NCI-H460 (cell line): ENCODE results near the gene PROZ. TPM values are rescaled to one million over a fixed set of nuclear protein-coding genes. Genes with fewer than 3 reads are reported as not detected.

ENCODE experiments used
- DNase-seq: peaks from one replicate; pipeline ENCODE4 v3.0.0-alpha.2; 2016; ENCODE audit warnings: low read depth; ENCODE audit errors: extremely low read depth
- total RNA-seq: library from RNA; depleted of rRNA; stranded (reverse); fragments of >200 nt; shearing (Covaris generic); gene quantifications from 2 replicates; pipeline ENCODE4 v1.2.3, GENCODE V29; 2014

The PROZ gene
- total RNA-seq, 1 experiment from 2014 or later: not detected

DNA sequence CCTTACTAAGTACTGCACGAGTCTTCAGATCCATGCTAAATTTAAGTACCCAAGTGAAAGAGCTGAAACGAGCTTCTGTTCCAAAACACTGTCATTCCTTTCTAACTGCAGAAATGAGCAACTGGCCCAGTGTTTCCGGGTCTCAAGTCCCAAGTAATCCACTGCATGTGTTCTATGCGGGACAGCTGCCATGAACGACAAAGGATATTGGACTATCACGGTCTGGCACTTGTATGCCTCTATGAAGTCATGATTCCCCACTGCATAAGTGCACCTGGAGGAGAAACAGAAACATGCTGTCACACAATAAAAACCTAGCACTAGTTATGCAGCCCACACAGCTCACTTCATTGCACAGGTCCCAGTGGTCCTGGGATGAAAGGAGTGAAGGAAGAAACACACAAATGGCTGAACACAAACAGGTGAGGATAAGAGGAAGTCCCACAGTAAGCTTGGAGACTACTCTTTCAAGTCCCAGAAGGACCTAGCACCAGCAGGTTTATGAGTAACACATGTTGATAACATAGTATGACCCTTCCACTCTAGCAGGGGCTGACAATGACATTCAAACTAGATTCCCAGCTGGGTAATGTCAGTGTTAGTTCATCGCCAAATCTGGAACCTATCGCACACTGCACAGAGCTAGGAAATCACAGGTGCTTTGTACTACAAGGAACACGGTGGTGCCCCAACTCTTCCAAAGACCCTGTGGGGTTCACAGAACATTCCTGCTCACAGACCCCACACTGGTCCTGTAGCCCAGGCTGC is 38.7 kb downstream of the PROZ start:
- no peak for DNase-seq

GRCh38 chr13:113201815-113202214 is 43.4 kb downstream of the PROZ start:
- no peak for DNase-seq

DNA sequence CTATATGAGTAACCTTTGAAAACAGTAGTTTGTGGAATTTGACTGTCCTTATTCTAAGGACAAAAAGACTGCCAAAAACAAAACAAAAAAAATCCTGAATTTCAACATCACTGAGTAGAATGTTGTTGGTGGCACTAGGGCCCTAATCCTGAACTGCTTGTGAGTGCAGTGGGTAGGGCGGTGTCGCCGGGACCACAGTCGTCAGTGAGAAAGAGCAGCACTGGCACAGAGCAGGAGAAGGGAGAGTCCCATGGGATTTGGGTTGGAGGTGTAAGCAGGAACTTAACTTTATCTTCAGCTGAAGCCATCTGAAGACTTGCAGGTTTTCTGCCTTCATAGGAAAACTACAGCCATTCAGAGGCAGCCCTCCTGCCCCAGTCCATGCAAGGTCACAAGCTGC is 44.5 kb downstream of the PROZ start:
- DNase-seq: no peak

- DNase-seq: no peak
These were observed 45.3 kb downstream of the PROZ start for GRCh38 chr13:113203507-113204377.

- no peak for DNase-seq
These were observed 45.9 kb downstream of the PROZ start for GRCh38 chr13:113204378-113204734.

DNA sequence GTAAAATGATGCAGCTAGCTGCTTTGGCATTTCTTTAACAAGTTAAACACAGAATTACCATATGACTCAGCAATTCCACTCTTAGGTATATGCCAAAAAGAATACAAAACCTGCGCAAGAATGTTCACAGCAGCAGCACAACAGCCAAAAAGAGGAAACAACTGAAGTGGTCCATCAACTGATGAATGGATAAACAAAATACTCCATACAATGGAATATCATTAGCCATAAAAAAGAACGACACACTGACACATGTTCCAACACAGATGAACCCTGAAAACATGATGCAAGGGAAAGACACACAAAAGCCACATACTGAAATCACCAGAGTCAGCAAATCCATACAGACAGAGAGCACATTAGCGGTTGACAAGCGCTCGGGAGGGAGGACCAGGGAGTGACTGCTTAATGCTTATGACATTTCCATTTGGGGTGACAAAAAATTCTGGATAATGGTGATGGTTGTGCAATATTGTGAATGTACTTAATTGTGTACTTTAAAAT is 47.0 kb downstream of the PROZ start:
- DNase-seq: no peak

- no peak for DNase-seq
These were observed 49.0 kb downstream of the PROZ start for GRCh38 chr13:113207460-113207859.

DNA sequence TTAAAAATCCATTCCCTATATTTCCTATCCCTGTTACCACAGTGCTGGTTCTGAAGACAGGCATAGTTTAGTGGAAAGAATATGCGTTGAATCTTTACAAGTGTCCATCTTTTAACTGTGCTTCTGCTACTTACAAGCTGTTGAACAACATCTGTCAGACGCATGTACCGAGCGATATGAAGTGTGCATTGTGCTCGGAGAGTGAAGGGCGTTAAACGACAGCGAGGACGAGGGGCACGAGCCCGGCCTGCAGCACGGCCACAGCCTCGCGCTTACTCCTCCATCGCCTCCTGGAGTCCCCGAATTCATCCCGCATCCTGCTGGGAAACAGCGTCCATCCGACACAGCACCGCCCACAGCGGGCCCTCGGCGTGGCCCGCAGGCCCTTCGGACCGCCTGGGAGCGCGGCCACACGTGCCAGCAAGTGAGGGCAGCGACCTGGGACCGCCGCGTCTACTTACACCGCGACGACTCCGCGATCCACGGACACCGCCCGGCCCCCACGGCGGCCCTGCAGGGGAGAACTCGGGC is 49.5 kb downstream of the PROZ start:
- no peak for DNase-seq

GRCh38 chr13:113208421-113209335 is 50.2 kb downstream of the PROZ start, which contains the start of gene PCID2:
Gene PCID2 (minus strand): TSS chr13:113208669. CDS start chr13:113208634, 35 bp downstream.
- DNase-seq: peak; percentile 78

DNA sequence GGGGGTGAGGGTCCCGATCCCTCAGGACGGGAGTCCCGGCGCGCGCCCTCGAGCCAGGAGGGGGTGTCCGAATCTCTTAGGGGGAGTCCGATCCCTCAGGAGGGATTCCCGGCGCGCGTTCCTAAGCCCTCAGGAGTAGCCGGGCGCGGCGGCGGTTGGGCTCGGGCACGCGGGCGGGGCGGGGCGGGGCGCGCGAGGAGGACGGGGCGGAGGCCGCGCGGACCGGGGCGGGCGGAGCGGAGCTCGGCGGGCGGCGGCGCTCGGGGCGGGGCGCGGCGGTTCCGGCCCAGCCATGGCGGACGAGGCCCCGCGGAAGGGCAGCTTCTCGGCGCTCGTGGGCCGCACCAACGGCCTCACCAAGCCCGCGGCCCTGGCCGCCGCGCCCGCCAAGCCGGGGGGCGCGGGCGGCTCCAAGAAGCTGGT is 50.9 kb downstream of the PROZ start, which contains the start of gene CUL4A:
TSS of gene CUL4A (plus strand) at position 278 of the 423 bp plus-strand sequence. CDS start at position 293, 15 bp downstream.
- peak; percentile 70 for DNase-seq

DNA sequence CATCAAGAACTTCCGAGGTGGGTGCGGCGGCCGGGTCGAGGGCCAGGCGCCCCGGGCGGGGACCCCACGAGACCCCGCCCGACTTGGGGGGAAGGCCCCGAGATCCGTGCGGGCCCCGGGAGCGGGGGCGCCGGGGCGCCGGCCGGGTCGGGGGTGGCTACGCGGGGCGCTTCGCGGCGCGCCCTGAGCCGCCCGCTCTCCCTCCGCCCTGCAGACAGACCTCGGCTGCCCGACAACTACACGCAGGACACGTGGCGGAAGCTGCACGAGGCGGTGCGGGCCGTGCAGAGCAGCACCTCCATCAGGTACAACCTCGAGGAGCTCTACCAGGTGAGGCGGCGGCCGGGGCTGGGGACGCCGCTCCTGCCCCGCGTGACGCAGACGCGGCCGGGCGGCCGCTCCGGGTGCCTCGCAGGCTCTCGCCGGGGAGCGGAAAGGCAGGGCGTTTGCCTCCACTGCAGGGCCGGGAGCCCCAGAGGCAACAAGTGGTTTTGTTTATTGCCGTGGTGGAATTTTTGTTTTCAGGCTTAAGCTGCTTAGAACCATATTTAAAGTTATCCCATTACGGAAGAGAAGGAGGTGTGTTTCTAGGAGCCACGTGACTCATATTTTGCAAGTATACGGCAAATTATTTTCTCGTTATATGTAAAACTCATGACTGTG is 51.4 kb downstream of the PROZ start:
- DNase-seq: no peak

DNA sequence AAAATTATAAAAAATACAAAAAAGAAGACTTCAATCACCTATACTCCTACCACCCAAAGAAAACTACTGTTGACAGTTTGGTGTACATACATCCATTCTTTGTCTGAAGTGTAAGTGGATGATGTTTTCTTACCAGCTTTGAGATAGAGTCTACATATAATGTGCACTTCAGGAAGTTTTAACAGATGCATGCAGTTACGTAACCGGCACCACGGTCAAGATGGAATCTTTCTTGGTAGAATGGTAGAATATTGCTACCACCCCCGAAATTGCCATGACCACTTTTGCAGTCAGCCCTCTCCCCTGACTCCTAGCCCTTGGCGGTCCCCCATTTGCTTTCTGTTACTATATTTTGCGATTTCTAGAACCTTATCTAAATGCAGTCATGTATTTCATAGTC is 52.4 kb downstream of the PROZ start:
- DNase-seq: no peak

DNA sequence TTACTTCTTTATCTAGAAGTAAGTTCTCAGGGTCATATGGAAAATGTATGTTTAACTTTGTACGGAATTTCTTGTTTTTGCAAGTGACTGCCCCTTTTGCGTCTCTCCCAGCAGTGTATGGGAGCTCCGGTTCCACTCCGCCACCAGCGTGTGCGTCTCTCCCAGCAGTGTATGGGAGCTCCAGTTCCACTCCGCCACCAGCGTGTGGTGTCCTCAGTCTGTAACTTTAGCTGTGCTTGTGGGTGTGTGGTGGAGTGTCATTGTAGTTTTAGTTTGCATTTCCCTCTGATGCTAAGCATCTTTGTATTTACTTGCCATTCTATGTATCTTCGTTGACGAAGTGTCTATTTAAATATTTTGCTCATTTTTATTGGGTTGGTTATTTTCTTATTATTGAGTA is 53.3 kb downstream of the PROZ start:
- no peak for DNase-seq

DNA sequence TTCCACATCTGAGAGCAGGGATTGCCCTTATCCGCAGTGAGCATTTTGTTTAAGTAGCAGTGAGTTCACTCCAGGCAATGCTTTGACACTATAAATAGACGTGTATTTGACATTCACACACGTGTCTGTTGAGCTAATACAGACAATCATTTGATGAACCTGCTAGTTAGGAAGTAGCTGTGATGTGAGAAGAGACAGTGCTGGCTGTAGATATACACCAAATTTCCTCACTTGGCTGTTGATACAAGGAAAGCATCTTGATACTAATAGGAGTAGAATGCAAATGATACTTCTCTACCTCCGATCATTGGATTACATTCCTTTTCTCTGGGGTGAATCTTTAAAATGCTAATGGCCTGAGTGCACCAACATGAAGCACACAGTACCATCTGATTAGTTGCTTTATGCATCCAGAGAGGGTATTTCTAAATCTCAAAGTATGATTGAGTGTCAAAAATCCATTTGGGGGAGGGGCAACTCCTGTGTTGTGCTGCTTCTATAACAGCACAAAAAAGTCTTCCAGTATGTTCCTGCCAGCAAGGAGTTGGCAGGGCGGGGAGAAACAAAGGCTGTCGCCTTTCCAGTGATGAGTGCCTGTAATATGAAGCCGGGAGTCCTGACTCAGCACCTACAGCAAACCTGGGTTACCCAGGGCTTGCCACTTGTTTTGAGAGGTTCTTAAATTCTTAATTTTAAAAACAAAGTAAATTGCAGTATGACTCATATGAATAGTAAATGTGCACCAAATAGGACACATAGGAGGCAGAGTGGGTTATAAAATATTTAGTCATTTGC is 58.0 kb downstream of the PROZ start:
- DNase-seq: no peak

GRCh38 chr13:113218586-113218985 is 60.1 kb downstream of the PROZ start:
- DNase-seq: no peak

- DNase-seq: no peak
These were observed 61.0 kb downstream of the PROZ start for GRCh38 chr13:113219256-113219940.

DNA sequence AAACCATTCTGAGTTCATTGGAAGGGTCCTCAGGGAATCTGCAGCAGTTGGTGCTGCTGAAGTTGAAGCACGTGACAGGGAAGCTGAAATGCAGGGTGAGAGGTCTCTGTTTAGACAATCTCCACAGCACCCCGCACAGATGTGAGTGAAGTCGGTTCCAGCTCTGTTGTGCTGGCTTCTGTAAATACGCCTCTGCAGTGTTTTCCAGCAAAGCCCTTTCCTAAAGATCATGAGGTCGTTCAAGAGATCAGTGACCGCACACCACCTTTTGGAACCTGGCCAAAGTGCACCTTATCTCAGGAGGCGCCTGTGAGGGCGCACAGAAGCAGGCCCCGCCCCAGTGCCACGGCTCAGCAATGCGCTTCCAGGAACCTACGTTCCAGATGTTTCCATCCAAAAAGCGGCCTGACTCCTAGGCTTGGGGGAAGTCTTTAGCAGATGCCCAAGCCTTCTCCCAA is 61.7 kb downstream of the PROZ start:
- DNase-seq: no peak

DNA sequence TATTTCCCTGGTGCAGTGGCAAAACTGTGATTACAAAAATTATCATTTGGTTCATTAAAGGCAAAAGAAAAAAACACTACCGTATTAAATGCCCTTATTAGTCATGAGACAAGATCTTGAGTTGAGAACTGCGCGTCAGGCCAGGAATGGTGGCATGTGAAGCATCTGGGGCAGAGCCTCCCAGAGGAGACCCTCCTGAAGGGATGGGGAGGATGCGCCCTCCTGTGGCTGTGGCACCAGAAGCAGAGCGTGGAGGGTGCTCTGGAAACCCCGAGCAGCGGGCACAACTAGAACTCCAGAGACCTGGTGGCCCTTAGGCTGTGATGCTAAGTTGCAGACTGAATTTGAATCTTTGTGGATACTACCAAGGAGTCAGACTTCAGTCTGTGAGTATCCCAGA is 62.4 kb downstream of the PROZ start:
- DNase-seq: no peak
